Osteoblast (primary cell): ENCODE data around the gene SAPCD1. TPM values are rescaled to one million over a fixed set of nuclear protein-coding genes. Genes with fewer than 3 reads are reported as not detected.

Source experiments
- DNase-seq: peaks from one replicate; pipeline ENCODE4 v3.0.0; 2011; ENCODE audit warnings: low spot score, mixed read lengths; ENCODE audit not compliant: insufficient read length; ENCODE audit errors: missing footprints
- H2AFZ ChIP-seq: 2 replicates; pipeline ENCODE4 v1.6.0; 2011; ENCODE audit warnings: mild to moderate bottlenecking, low read length
- H3K27ac ChIP-seq: 2 replicates; pipeline ENCODE4 v1.5.1; 2011; ENCODE audit warnings: mild to moderate bottlenecking, low read depth, low read length, moderate library complexity
- H3K27me3 ChIP-seq: 2 replicates; pipeline ENCODE4 v1.6.0; 2012; ENCODE audit warnings: mild to moderate bottlenecking, control low read depth, inconsistent platforms, low read length, moderate library complexity; ENCODE audit not compliant: insufficient read depth
- H3K36me3 ChIP-seq: 2 replicates; pipeline ENCODE4 v1.5.1; 2011; ENCODE audit warnings: mild to moderate bottlenecking, low read length, control low read depth, moderate library complexity; ENCODE audit not compliant: insufficient read depth
- H3K4me1 ChIP-seq: 2 replicates; pipeline ENCODE4 v1.5.1; 2011; ENCODE audit warnings: mild to moderate bottlenecking, low read length, control low read depth, moderate library complexity; ENCODE audit not compliant: insufficient read depth
- H3K4me2 ChIP-seq: 2 replicates; pipeline ENCODE4 v1.6.0; 2011; ENCODE audit warnings: mild to moderate bottlenecking, low read length; ENCODE audit not compliant: insufficient read depth
- H3K4me3 ChIP-seq: fragments of 200-600 bp; sonication (generic); 3 replicates; pipeline ENCODE4 v1.5.1; 2012; ENCODE audit warnings: mild to moderate bottlenecking, low read length, inconsistent platforms; ENCODE audit not compliant: insufficient read depth
- H3K79me2 ChIP-seq: 2 replicates; pipeline ENCODE4 v1.6.0; 2012; ENCODE audit warnings: mild to moderate bottlenecking, low read length, control low read depth, inconsistent platforms; ENCODE audit not compliant: insufficient read depth
- H3K9me3 ChIP-seq: 2 replicates; pipeline ENCODE4 v1.5.1; 2011; ENCODE audit warnings: low read depth, low read length, control low read depth
- H4K20me1 ChIP-seq: 2 replicates; pipeline ENCODE4 v1.6.0; 2012; ENCODE audit warnings: mild to moderate bottlenecking, low read length, control low read depth; ENCODE audit not compliant: insufficient read depth
- total RNA-seq: library from RNA; depleted of rRNA; stranded (reverse); fragments of >200 nt; gene quantifications from 2 replicates; pipeline ENCODE4 v1.2.3, GENCODE V29; 2012
- TF ChIP-seq, protein P1 (sequence below): IDR thresholded peaks from 2 replicates; pipeline ENCODE4 v1.5.1; 2011; ENCODE audit warnings: mild to moderate bottlenecking, low read depth, low read length, moderate library complexity; ENCODE audit errors: extremely low read depth

Gene SAPCD1
- total RNA-seq, 1 donor, result 1.4 TPM

DNA sequence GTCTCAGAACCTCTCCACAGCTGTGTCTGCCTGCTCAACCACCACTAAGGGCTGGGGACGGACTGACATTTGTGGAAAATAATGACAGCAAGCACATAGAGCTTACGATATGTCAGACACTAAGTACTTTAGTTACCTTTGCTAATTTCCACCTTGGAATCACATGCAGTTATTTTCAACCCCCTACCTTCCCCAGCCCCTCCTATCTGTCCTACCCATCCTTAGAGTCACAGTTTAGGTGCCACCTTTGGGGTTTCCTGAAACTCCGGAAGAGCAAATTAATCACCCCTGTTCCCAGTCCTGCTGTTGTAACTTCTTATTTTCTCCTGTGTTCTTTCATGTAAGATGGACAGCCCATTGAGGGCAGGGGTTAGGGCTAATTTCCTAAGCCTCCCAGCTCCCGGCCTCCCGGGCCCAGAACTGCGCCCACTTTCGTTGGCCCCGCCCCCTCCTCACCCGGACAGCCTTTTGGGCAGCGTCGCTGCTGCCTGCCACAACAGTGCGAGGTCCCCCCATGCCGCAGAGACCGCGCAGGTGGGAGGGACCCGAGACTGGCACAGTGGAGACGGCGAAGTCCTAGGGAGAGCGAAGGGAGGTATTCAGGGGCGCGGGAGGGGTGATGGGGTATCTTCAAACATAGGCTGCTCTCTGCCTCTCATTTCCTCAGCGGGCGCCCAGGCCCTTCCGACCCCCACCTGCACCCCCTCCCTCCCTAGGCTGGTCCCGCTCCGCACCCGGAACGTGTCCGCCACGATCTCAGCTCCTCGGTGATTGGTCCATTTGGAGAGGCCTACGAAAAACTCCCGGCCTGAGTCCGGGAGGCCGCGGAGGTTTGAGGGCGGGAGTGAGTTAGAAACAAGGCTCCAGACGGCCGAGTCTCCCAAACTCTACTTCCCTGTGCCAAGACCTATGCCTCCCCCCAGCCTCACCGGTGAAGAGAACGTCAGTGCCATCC lies 34.5 kb upstream of the SAPCD1 start:
- no peaks in the 10 kb centered on the region for H3K9me3 ChIP-seq
- peaks cover 40% of the 10 kb centered on the region for H3K36me3 ChIP-seq
- peaks cover 14% of the 10 kb centered on the region for H4K20me1 ChIP-seq
- H3K4me3 ChIP-seq, result peak overlapping the region; percentile 92
- H3K4me1 ChIP-seq, result peaks cover 13% of the 10 kb centered on the region
- TF ChIP-seq, protein P1, sequence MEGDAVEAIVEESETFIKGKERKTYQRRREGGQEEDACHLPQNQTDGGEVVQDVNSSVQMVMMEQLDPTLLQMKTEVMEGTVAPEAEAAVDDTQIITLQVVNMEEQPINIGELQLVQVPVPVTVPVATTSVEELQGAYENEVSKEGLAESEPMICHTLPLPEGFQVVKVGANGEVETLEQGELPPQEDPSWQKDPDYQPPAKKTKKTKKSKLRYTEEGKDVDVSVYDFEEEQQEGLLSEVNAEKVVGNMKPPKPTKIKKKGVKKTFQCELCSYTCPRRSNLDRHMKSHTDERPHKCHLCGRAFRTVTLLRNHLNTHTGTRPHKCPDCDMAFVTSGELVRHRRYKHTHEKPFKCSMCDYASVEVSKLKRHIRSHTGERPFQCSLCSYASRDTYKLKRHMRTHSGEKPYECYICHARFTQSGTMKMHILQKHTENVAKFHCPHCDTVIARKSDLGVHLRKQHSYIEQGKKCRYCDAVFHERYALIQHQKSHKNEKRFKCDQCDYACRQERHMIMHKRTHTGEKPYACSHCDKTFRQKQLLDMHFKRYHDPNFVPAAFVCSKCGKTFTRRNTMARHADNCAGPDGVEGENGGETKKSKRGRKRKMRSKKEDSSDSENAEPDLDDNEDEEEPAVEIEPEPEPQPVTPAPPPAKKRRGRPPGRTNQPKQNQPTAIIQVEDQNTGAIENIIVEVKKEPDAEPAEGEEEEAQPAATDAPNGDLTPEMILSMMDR, result no peak
- H3K4me2 ChIP-seq, result peak overlapping the region; percentile 91
- DNase-seq, result no peak
- H3K79me2 ChIP-seq, result peaks cover 13% of the 10 kb centered on the region
- H2AFZ ChIP-seq, result no peak overlapping the region
- H3K27me3 ChIP-seq, result no peaks in the 10 kb centered on the region
- H3K27ac ChIP-seq, result no peak overlapping the region

DNA sequence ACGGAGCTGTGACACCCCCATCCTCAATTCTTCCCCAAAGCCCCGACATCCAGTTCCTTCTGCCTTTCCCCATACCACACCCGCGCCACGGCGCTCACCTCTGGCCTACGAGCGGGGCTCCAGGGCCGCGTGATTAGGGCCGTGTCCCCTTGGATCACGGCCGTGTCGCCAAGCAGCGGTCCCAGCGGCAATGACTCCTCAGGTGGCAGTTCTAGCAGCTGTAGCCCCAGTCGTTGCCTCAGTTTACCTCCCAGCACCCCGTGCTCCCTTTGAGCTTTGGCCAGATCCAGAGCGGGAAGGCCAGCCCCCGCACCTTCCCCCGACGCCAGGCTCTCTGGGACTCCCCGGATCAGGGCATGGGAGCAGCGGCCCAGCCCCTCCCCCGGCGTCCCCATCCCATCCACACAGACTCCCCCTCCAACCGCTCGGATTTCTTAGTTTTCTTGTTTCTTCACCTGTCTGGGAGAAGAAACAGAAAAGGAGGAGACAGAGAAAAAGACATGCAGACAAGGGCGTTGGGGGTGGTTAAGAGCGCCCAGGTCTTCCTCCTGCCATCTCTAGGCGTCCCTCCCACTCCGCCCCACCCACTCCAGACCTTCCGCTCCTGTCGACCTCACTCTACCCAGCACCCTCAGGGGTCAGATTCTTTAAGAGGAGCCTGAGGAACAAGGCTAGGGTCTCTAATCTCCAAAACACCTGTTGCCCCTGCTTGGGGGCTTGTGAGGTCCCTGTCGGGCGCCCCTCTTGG lies 33.5 kb upstream of the SAPCD1 start, which contains the start of gene DDAH2:
Gene DDAH2 (minus strand): TSS at position 533 of the 748 bp plus-strand sequence. CDS start 138 bp downstream, at position 395.
- H3K4me2 ChIP-seq, result peak within 1 kb of the TSS; percentile 91
- H3K9me3 ChIP-seq, result no peaks in the 10 kb centered on the region
- TF ChIP-seq, protein P1, result peak; percentile 64
- H3K27me3 ChIP-seq, result no peaks in the 10 kb centered on the region
- peaks cover 50% of the 10 kb centered on the region for H3K36me3 ChIP-seq
- peak within 1 kb of the TSS; percentile 82 for H2AFZ ChIP-seq
- H3K79me2 ChIP-seq, result peaks cover 23% of the 10 kb centered on the region
- peak; percentile 91 for DNase-seq
- H3K27ac ChIP-seq, result peak within 1 kb of the TSS; percentile 87
- H3K4me3 ChIP-seq, result peak within 1 kb of the TSS; percentile 92
- H4K20me1 ChIP-seq, result peaks cover 18% of the 10 kb centered on the region
- H3K4me1 ChIP-seq, result peaks cover 18% of the 10 kb centered on the region

DNA sequence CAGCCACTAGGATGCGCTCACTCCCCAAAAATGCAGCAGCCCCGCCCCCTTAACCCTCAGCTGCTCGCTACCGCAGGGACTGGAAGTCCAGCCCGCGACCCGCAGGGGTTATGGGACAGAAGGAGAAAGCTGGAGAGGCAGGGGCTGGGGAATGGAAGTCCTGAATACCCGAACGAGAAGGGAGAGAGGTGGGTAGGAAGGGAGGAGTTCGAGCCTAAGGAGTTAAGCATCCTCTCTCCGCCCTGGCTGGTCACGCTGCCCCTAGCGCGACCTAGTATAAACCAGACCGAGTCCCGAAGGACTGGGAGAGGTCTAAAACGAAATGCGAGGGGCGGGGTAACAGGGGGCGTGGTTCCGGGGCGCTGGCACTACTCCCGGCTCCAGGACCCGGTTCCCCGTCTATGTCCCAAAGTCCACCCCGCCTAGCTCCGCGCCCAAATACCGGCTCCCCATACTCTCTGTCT lies 32.9 kb upstream of the SAPCD1 start:
- Histone ChIP-seq H2AFZ (peak overlapping the region; percentile 82), H4K20me1 (peaks cover 24% of the 10 kb centered on the region), H3K27me3 (no peaks in the 10 kb centered on the region), H3K4me2 (peak overlapping the region; percentile 91), H3K9me3 (no peaks in the 10 kb centered on the region), H3K36me3 (peaks cover 56% of the 10 kb centered on the region), H3K4me3 (peak overlapping the region; percentile 92), H3K4me1 (peaks cover 24% of the 10 kb centered on the region), H3K79me2 (peaks cover 29% of the 10 kb centered on the region), H3K27ac (peak overlapping the region; percentile 87)
- TF ChIP-seq, protein P1, result no peak
- peak; percentile 99 for DNase-seq
